Mucosa of descending colon (tissue), 3 donors: ENCODE results near the gene SF3B2. TPM values are rescaled to one million over a fixed set of nuclear protein-coding genes. Genes with fewer than 3 reads are reported as not detected.
A peak's percentile ranks its signal among the peaks of the same experiment; 100 is the strongest.

Experiments
- ATAC-seq: fragments of 200-7000 bp; cut with Tn5 transposase; one replicate; pipeline ENCODE4 v1.9.1; 2020; ENCODE audit warnings: mild to moderate bottlenecking, moderate library complexity
- DNase-seq, 3 donors: peaks; one replicate each; pipeline ENCODE4 v3.0.0-alpha.2; 2020
- H3K36me3 ChIP-seq: fragments of 200-600 bp; one replicate; pipeline ENCODE4 v1.8.0; 2021; ENCODE audit warnings: low read depth, mild to moderate bottlenecking
- H3K4me1 ChIP-seq: fragments of 200-600 bp; one replicate; pipeline ENCODE4 v1.8.0; 2021; ENCODE audit warnings: low read depth, mild to moderate bottlenecking
- H3K4me3 ChIP-seq: fragments of 200-600 bp; one replicate; pipeline ENCODE4 v1.8.0; 2021; ENCODE audit warnings: mild to moderate bottlenecking
- H3K9me3 ChIP-seq: fragments of 200-600 bp; one replicate; pipeline ENCODE4 v1.8.0; 2021; ENCODE audit warnings: mild to moderate bottlenecking
- CTCF ChIP-seq: fragments of 200-600 bp; IDR thresholded peaks from one replicate; pipeline ENCODE4 v1.8.0; 2022; ENCODE audit warnings: antibody characterized with exemption, mild to moderate bottlenecking
- intact Hi-C, 2 donors: fragments of 100-400 bp; cut with DNase I in 1 of 2; cut with micrococcal nuclease in 1 of 2; formaldehyde crosslinking; loops; one replicate each; pipeline versions ENCODE4 v1.11.0 to v1.11.1; 2022; cut with DNase I, micrococcal nuclease
- total RNA-seq, 3 donors: library from RNA; stranded (reverse); fragmentation: NEBNext Ultra II Directional in 2 of 3; extraction: Animal tissue kit (Norgen Biotek cat#: 25700) in 2 of 3; gene quantifications; one replicate each; pipeline versions ENCODE4 v1.2.1 to v1.2.4, GENCODE V29; 2021 to 2023
- donor health status: DM: no; HTN: no; CAD: no; lungs with moderate emphysema.
- donor health status: DM: no; HTN: no; CAD: no.
- donor health status: DM: no; HTN: yes; CAD: no.

SF3B2 gene
- total RNA-seq, 3 donors from 2014 or later, result 116 to 143 (median 135) TPM

- ATAC-seq, result peak; percentile 89
- Histone ChIP-seq H3K36me3 (no peaks in the 10 kb centered on the region), H3K4me1 (peaks cover 24% of the 10 kb centered on the region), H3K9me3 (no peaks in the 10 kb centered on the region), H3K4me3 (no peak overlapping the region)
- DNase-seq, result peak; percentile 50 to 82 (median 72)
- intact Hi-C loops, result no loop called here
- TF ChIP-seq CTCF, result no peak
Measured at GRCh38 chr11:66081505-66081904, 29.3 kb downstream of the SF3B2 start.

- TF ChIP-seq CTCF, result no peak
- Histone ChIP-seq H3K9me3 (no peaks in the 10 kb centered on the region), H3K4me3 (no peak overlapping the region), H3K36me3 (no peaks in the 10 kb centered on the region), H3K4me1 (peaks cover 24% of the 10 kb centered on the region)
- no peak for ATAC-seq
- intact Hi-C loops, result no loop called here
- DNase-seq, result no peak
Measured at GRCh38 chr11:66082946-66083698, 31.0 kb downstream of the SF3B2 start.

DNA sequence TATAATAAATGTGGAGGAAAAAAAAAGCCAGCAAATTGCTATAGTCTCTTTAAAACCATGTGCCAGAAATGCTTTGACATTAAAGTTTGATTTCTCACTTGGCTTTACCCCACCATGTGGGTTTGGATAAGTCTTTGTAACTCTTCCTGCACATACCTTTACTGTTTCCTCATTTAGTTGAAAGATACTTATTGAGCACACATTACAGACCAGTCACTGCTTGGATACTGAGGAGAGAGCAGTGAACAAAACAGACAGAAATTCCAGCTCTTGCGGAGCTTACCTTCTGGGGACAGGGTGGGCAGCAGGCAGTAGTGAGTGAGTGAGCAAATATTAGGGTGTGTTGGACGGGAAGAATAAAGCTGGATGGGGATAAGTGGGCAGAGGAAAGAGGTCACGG lies 31.6 kb downstream of the SF3B2 start:
- H3K4me1 ChIP-seq, result peaks cover 24% of the 10 kb centered on the region
- intact Hi-C loops, result no loop called here

DNA sequence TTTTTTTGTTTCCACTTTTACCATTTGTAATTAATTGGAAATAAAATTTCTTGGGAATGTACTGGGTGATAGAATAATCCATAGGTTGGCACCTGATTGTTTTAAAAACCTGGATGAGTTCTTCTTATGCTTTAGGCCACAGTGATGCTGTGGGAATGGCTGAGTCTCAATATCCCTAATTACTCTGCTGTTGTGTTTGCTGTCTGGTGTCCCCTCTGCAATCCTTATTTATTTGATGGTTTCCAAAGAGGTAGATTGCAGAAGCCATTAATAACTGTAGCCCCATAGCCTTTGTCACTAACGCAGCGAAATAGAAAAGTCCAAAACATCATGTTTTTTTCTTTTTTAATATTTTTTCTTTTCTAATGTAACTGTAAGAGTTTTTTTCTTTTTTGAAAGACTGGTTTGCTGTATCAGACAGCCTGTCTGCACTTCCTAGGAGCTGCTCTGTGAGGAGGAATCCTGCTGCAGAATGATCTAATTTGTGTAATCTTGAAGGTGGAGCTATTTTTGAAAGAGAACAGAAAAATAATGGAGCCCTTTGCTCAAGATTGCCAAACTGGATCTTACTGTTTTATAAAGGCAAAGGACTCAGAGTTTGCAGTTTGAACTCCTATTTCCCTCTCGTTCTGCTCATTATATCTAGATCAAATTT lies 32.8 kb downstream of the SF3B2 start:
- H3K36me3 ChIP-seq, result no peaks in the 10 kb centered on the region
- H3K4me1 ChIP-seq, result peaks cover 19% of the 10 kb centered on the region
- ATAC-seq, result no peak
- H3K9me3 ChIP-seq, result no peaks in the 10 kb centered on the region
- H3K4me3 ChIP-seq, result no peak overlapping the region
- TF ChIP-seq CTCF, result no peak
- DNase-seq, result no peak
- intact Hi-C loops, result no loop called here

More for the DNA sequence above, 31.6 kb downstream of the SF3B2 start:
- ATAC-seq (no peak), DNase-seq (no peak)
- Histone ChIP-seq H3K36me3 (no peaks in the 10 kb centered on the region), H3K9me3 (no peaks in the 10 kb centered on the region), H3K4me3 (no peak overlapping the region)
- no peak for TF ChIP-seq CTCF

DNA sequence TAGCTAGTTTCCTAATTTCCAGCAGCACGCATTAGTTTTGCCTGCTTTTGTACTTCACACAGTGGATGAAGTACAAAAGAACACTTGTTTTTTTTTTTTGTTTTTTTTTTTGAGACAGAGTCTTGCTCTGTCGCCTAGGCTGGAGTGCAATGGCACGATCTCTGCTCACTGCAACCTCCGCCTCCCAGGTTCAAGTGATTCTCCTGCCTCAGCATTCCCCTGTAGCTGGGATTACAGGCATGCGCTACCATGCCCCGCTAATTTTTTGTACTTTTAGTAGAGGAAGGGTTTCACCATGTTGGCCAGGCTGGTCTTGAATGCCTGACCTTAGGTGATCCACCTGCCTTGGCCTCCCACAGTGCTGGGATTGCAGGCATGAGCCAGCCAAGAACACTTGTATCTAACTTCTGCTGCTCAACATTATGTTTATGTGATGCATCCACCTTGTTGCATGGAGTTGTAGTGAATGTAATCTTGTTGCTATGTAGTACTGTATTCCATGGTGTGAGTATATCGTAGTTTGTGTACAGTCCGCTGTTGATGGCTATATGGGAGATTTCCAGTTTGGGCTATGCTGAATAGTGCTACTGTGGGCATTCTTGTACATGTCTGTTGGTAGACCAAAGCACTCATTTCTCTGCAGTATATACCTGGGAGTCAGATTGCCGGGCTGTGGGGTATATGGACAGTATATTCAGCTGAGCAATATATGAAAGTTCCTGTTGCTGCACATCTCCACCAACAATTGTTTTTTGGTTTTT lies 35.2 kb downstream of the SF3B2 start:
- ATAC-seq (no peak), DNase-seq (no peak)
- no peaks in the 10 kb centered on the region for H3K36me3 ChIP-seq
- intact Hi-C loops, result no loop called here
- no peaks in the 10 kb centered on the region for H3K4me1 ChIP-seq
- H3K9me3 ChIP-seq, result no peaks in the 10 kb centered on the region
- no peak for TF ChIP-seq CTCF
- H3K4me3 ChIP-seq, result no peak overlapping the region
